ENCODE results near the gene NFKB1. TPM values are rescaled to one million over a fixed set of nuclear protein-coding genes. Genes with fewer than 3 reads are reported as not detected.

Gene NFKB1
- total and polyA plus RNA-seq, 8 donors, result 9.6 to 36.5 (median 21.2) TPM

DNA sequence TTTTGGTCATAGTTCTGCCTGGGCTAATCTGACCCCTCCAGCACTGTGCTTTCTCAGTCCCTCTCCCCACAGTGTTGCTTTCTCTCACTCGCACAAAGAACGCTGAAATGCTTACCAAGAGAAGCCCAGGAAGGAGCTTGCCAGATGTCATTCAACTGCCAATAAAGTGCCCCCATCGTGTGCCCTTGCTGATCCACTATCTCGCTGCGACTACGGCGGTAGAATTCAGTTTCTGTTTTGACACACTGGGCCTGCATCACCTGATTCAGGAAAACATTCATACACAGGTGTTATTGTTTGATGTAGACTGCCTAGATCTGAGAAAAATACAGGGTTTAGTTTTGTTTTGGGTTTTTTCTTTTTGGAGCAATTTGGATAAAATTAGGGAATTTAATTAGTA lies 138.4 kb downstream of the NFKB1 start:
- no peaks in the 10 kb centered on the region for H3K9me3 ChIP-seq
- no peaks in the 10 kb centered on the region for H3K4me1 ChIP-seq
- H3K36me3 ChIP-seq, result peaks cover 6 to 64% (median 52%) of the 10 kb centered on the region in 4 donors
- intact Hi-C loops (cut with DNase I; ENCODE audit: low total_unique reads), result no loop called here
- DNase-seq, result peak in 1 of 2 donors; percentile 22
- H3K4me3 ChIP-seq, result no peak overlapping the region
- no peak for TF ChIP-seq EP300 (IDR thresholded peaks at IDR 0.05)
- no peak for TF ChIP-seq POLR2AphosphoS5 (IDR thresholded peaks at IDR 0.05)
- no peak for TF ChIP-seq POLR2A (IDR thresholded peaks at IDR 0.05)
- TF ChIP-seq, protein P1, sequence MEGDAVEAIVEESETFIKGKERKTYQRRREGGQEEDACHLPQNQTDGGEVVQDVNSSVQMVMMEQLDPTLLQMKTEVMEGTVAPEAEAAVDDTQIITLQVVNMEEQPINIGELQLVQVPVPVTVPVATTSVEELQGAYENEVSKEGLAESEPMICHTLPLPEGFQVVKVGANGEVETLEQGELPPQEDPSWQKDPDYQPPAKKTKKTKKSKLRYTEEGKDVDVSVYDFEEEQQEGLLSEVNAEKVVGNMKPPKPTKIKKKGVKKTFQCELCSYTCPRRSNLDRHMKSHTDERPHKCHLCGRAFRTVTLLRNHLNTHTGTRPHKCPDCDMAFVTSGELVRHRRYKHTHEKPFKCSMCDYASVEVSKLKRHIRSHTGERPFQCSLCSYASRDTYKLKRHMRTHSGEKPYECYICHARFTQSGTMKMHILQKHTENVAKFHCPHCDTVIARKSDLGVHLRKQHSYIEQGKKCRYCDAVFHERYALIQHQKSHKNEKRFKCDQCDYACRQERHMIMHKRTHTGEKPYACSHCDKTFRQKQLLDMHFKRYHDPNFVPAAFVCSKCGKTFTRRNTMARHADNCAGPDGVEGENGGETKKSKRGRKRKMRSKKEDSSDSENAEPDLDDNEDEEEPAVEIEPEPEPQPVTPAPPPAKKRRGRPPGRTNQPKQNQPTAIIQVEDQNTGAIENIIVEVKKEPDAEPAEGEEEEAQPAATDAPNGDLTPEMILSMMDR (IDR thresholded peaks at IDR 0.05), result no peak
- no peaks in the 10 kb centered on the region for H3K27me3 ChIP-seq
- WGBS, 5 donors, result 86 to 96% (median 87%) methylated on average over 7 of the region's 7 CpGs
- H3K27ac ChIP-seq, result no peak overlapping the region

- TF ChIP-seq POLR2A (IDR thresholded peaks at IDR 0.05) (no peak), POLR2AphosphoS5 (IDR thresholded peaks at IDR 0.05) (no peak), EP300 (IDR thresholded peaks at IDR 0.05) (no peak)
- TF ChIP-seq, protein P1 (IDR thresholded peaks at IDR 0.05), result no peak
- Histone ChIP-seq H3K9me3 (no peaks in the 10 kb centered on the region), H3K27me3 (no peaks in the 10 kb centered on the region), H3K4me3 (no peak overlapping the region), H3K36me3 (peaks cover 6 to 66% (median 46%) of the 10 kb centered on the region in 4 donors), H3K4me1 (no peaks in the 10 kb centered on the region), H3K27ac (no peak overlapping the region)
- WGBS, 5 donors, result 84 to 95% (median 90%) methylated on average over 4 of the region's 4 CpGs
- intact Hi-C loops (cut with DNase I; ENCODE audit: low total_unique reads), result no loop called here
- no peak for DNase-seq
Observed at GRCh38 chr4:102640669-102641068, 139.5 kb downstream of the NFKB1 start.

DNA sequence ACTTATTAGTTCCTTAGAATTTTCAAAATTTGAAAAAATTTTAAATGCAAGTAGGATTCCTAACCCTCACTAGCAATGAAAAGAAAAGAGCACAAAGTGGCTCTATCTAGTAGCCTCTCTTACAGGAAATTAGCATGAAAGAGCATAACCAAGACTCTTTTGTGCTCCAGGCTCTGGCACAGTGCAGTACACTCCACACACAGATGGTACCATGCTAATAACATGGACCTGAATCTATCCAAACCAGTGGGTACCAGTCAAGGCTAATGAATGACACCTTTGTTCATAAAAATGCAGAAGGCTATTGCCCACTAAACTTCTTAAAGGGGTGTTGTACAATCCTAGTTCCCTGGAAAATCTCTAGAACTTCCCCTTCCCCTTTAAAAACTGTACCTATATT lies 140.6 kb downstream of the NFKB1 start:
- Histone ChIP-seq H3K4me3 (no peak overlapping the region), H3K27ac (no peak overlapping the region), H3K9me3 (no peaks in the 10 kb centered on the region), H3K27me3 (no peaks in the 10 kb centered on the region), H3K4me1 (no peaks in the 10 kb centered on the region), H3K36me3 (peaks cover 6 to 59% (median 45%) of the 10 kb centered on the region in 4 donors)
- TF ChIP-seq EP300 (IDR thresholded peaks at IDR 0.05) (no peak), POLR2AphosphoS5 (IDR thresholded peaks at IDR 0.05) (no peak), POLR2A (IDR thresholded peaks at IDR 0.05) (no peak)
- TF ChIP-seq, protein P1 (IDR thresholded peaks at IDR 0.05), result no peak
- no peak for DNase-seq
- intact Hi-C loops (cut with DNase I; ENCODE audit: low total_unique reads), result no loop called here

DNA sequence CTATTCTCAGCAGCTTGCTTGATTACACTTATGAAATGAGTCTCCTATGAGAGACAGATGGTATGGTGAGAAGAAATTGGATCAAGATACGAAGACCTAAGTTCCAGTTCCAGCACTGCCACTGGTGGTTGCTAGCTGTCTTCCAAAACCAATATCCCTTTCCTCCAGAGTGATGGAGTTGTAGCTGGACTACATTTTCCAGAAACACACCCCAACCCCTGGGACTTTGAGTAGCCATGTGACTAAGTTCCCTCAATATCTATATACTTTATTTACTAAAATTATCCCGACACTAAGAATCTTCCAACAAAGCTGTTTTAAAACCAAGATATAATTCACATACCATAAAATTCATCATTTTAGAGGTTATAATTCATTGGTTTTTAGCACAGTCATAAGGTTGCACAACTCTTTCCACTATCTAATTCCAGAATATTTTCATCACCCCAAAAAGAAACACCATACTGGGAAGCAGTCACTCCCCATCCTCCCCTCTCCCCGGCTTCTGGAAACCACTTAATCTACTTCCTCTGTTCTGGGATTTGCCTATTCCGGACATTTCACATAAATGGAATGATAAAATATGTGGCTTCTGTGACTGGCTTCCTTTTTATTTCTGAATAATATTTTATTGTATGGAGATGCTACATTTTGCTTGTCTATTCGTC lies 141.6 kb downstream of the NFKB1 start:
- intact Hi-C loops (cut with DNase I; ENCODE audit: low total_unique reads), result no loop called here
- peaks cover 6 to 50% (median 37%) of the 10 kb centered on the region in 4 donors for H3K36me3 ChIP-seq
- DNase-seq, result no peak
- WGBS, 5 donors, result 80 to 94% (median 92%) methylated on average over 5 of the region's 5 CpGs
- H3K4me1 ChIP-seq, result no peaks in the 10 kb centered on the region
- H3K4me3 ChIP-seq, result no peak overlapping the region
- H3K27ac ChIP-seq, result no peak overlapping the region
- H3K27me3 ChIP-seq, result no peaks in the 10 kb centered on the region
- TF ChIP-seq POLR2AphosphoS5 (IDR thresholded peaks at IDR 0.05) (no peak), POLR2A (IDR thresholded peaks at IDR 0.05) (no peak), EP300 (IDR thresholded peaks at IDR 0.05) (no peak)
- TF ChIP-seq, protein P1 (IDR thresholded peaks at IDR 0.05), result no peak
- no peaks in the 10 kb centered on the region for H3K9me3 ChIP-seq
